HG03196 (cell line): ENCODE results near the gene S100A4.
"Not testable (repeated sequence)": the region's sequence is repeated elsewhere in the genome, so short reads cannot be mapped to it uniquely, and the experiment has no call there.

Experiments used
- ATAC-seq: cut with Tn5 transposase; IDR thresholded peaks from one replicate; pipeline ENCODE4 v1.9.1; 2021; ENCODE audit not compliant: unreplicated experiment

Gene S100A4

GRCh38 chr1:153545067-153546055 is at the start of gene S100A4:
TSS of gene S100A4 (minus strand) at chr1:153545806. CDS start at chr1:153544794, 1,012 bp downstream.
- peak; percentile 49 for ATAC-seq

GRCh38 chr1:153592748-153593147 is 47.1 kb upstream of the S100A4 start:
- no peak for ATAC-seq

- no peak for ATAC-seq
These were observed 42.9 kb upstream of the S100A4 start for GRCh38 chr1:153588482-153588881.

- ATAC-seq: not testable (repeated sequence)
These were observed 42.4 kb upstream of the S100A4 start for GRCh38 chr1:153588033-153588432.

GRCh38 chr1:153587314-153587713 is 41.7 kb upstream of the S100A4 start:
- no peak for ATAC-seq

GRCh38 chr1:153586347-153586746 is 40.7 kb upstream of the S100A4 start:
- ATAC-seq: no peak

- ATAC-seq: no peak
These were observed 39.4 kb upstream of the S100A4 start for GRCh38 chr1:153585006-153585405.

GRCh38 chr1:153583976-153584375 is 38.4 kb upstream of the S100A4 start:
- no peak for ATAC-seq

- ATAC-seq: not testable (repeated sequence)
These were observed 37.9 kb upstream of the S100A4 start for GRCh38 chr1:153583514-153583913.

- ATAC-seq: not testable (repeated sequence)
These were observed 37.2 kb upstream of the S100A4 start for GRCh38 chr1:153582836-153583235.

- ATAC-seq: no peak
These were observed 33.3 kb upstream of the S100A4 start for GRCh38 chr1:153578936-153579335.

GRCh38 chr1:153578490-153578889 is 32.9 kb upstream of the S100A4 start:
- no peak for ATAC-seq

GRCh38 chr1:153577624-153578051 is 32.0 kb upstream of the S100A4 start:
- no peak for ATAC-seq

GRCh38 chr1:153577138-153577537 is 31.5 kb upstream of the S100A4 start:
- no peak for ATAC-seq

- ATAC-seq: not testable (repeated sequence)
These were observed 29.9 kb upstream of the S100A4 start for GRCh38 chr1:153575497-153575896.

- ATAC-seq: not testable (repeated sequence)
These were observed 29.5 kb upstream of the S100A4 start for GRCh38 chr1:153575081-153575491.

GRCh38 chr1:153573351-153573750 is 27.7 kb upstream of the S100A4 start:
- ATAC-seq: no peak

GRCh38 chr1:153572569-153573015 is 27.0 kb upstream of the S100A4 start:
- ATAC-seq: peak; percentile 67

- no peak for ATAC-seq
These were observed 26.1 kb upstream of the S100A4 start for GRCh38 chr1:153571706-153572105.

GRCh38 chr1:153570874-153571273 is 25.3 kb upstream of the S100A4 start:
- no peak for ATAC-seq

GRCh38 chr1:153569465-153569864 is 23.9 kb upstream of the S100A4 start:
- no peak for ATAC-seq

- ATAC-seq: no peak
These were observed 22.9 kb upstream of the S100A4 start for GRCh38 chr1:153568367-153569099.
